A172 (cell line): ENCODE measurements around the gene TMEM51. TPM values are rescaled to one million over a fixed set of nuclear protein-coding genes. Genes with fewer than 3 reads are reported as not detected.
"Not testable (repeated sequence)": the region's sequence is repeated elsewhere in the genome, so short reads cannot be mapped to it uniquely, and the experiment has no call there.

ENCODE experiments used
- DNase-seq: peaks from one replicate; pipeline ENCODE4 v3.0.0-alpha.2; 2015; ENCODE audit warnings: low spot score
- total RNA-seq: library from RNA; depleted of rRNA; stranded (reverse); fragments of >200 nt; shearing (Covaris generic); gene quantifications from 2 replicates; pipeline ENCODE4 v1.2.3, GENCODE V29; 2014

The TMEM51 gene
- total RNA-seq, 1 experiment from 2014 or later = 8.5 TPM

- no peak for DNase-seq
Measured at GRCh38 chr1:15128077-15128476, 25.5 kb upstream of the TMEM51 start.

GRCh38 chr1:15128520-15129313 is 24.8 kb upstream of the TMEM51 start:
- DNase-seq = peak; percentile 62

- no peak for DNase-seq
Measured at GRCh38 chr1:15129944-15130343, 23.6 kb upstream of the TMEM51 start.

GRCh38 chr1:15130607-15131006 is 22.9 kb upstream of the TMEM51 start:
- DNase-seq = no peak

- no peak for DNase-seq
Measured at GRCh38 chr1:15132965-15133364, 20.6 kb upstream of the TMEM51 start.

- no peak for DNase-seq
Measured at GRCh38 chr1:15134285-15134684, 19.3 kb upstream of the TMEM51 start.

GRCh38 chr1:15135604-15136003 is 17.9 kb upstream of the TMEM51 start:
- DNase-seq = not testable (repeated sequence)

GRCh38 chr1:15137809-15138208 is 15.7 kb upstream of the TMEM51 start:
- peak; percentile 22 for DNase-seq

GRCh38 chr1:15139654-15140350 is 13.7 kb upstream of the TMEM51 start:
- peak; percentile 71 for DNase-seq

- peak; percentile 87 for DNase-seq
Measured at GRCh38 chr1:15141935-15142539, 11.5 kb upstream of the TMEM51 start.

GRCh38 chr1:15145327-15145726 is 8.2 kb upstream of the TMEM51 start:
- no peak for DNase-seq

GRCh38 chr1:15146142-15146680 is 7.3 kb upstream of the TMEM51 start:
- no peak for DNase-seq

- DNase-seq = no peak
Measured at GRCh38 chr1:15146971-15147376, 6.6 kb upstream of the TMEM51 start.

- no peak for DNase-seq
Measured at GRCh38 chr1:15148004-15148403, 5.5 kb upstream of the TMEM51 start.

- DNase-seq = no peak
Measured at GRCh38 chr1:15148475-15148874, 5.1 kb upstream of the TMEM51 start.

- DNase-seq = no peak
Measured at GRCh38 chr1:15148941-15149340, 4.6 kb upstream of the TMEM51 start.

GRCh38 chr1:15150376-15150775 is 3.2 kb upstream of the TMEM51 start:
- DNase-seq = no peak

- DNase-seq = no peak
Measured at GRCh38 chr1:15151377-15151806, 2.2 kb upstream of the TMEM51 start.

GRCh38 chr1:15151871-15152270 is 1.7 kb upstream of the TMEM51 start:
- no peak for DNase-seq

- peak; percentile 68 for DNase-seq
Measured at GRCh38 chr1:15152318-15153183, 996 bp upstream of the TMEM51 start.

GRCh38 chr1:15153842-15154479 is 414 bp downstream of the TMEM51 start:
- DNase-seq = no peak
